MM.1S (cell line): ENCODE measurements around the gene TAB2.

Experiments
- DNase-seq: peaks from one replicate; pipeline ENCODE4 v3.0.0-alpha.2; 2015
- H2AFZ ChIP-seq: fragments of 300-600 bp; sonication (generic); 2 replicates; pipeline ENCODE4 v1.6.0; 2016; ENCODE audit warnings: antibody characterized with exemption, low read length
- H3F3A ChIP-seq: fragments of 300-600 bp; sonication (generic); 2 replicates; pipeline ENCODE4 v1.6.1; 2016; ENCODE audit warnings: mild to moderate bottlenecking, antibody characterized with exemption, low read length, moderate library complexity, mixed read lengths; ENCODE audit not compliant: insufficient read depth
- H3K27ac ChIP-seq: fragments of 300-600 bp; sonication (generic); 2 replicates; pipeline ENCODE4 v1.5.1; 2016; ENCODE audit warnings: mild to moderate bottlenecking, low read length
- H3K27me3 ChIP-seq: fragments of 300-600 bp; sonication (generic); replicated peaks from 2 replicates; pipeline ENCODE4 v1.6.0; 2016; ENCODE audit warnings: low read length; ENCODE audit not compliant: insufficient read depth
- H3K36me3 ChIP-seq: fragments of 300-600 bp; sonication (generic); replicated peaks from 2 replicates; pipeline ENCODE4 v1.6.1; 2016; ENCODE audit warnings: mild to moderate bottlenecking, low read length, mixed read lengths; ENCODE audit not compliant: insufficient read depth
- H3K4me1 ChIP-seq: fragments of 300-600 bp; sonication (generic); 2 replicates; pipeline ENCODE4 v1.6.1; 2016; ENCODE audit warnings: low read length, mixed read lengths
- H3K4me2 ChIP-seq: fragments of 300-600 bp; sonication (generic); 2 replicates; pipeline ENCODE4 v1.6.0; 2016; ENCODE audit warnings: low read depth, low read length
- H3K4me3 ChIP-seq: fragments of 300-600 bp; sonication (generic); 2 replicates; pipeline ENCODE4 v1.5.1; 2016; ENCODE audit warnings: low read length, mixed read lengths
- H3K79me2 ChIP-seq: fragments of 300-600 bp; sonication (generic); 2 replicates; pipeline ENCODE4 v1.6.1; 2016; ENCODE audit warnings: mixed run types, low read length, mixed read lengths
- H3K9ac ChIP-seq: fragments of 300-600 bp; sonication (generic); 2 replicates; pipeline ENCODE4 v1.6.1; 2016; ENCODE audit warnings: low read length, mixed read lengths
- H3K9me2 ChIP-seq: fragments of 300-600 bp; sonication (generic); replicated peaks from 2 replicates; pipeline ENCODE4 v1.6.1; 2016; ENCODE audit warnings: mild to moderate bottlenecking, low read length, mixed read lengths; ENCODE audit not compliant: insufficient read depth
- H3K9me3 ChIP-seq: fragments of 300-600 bp; sonication (generic); replicated peaks from 2 replicates; pipeline ENCODE4 v1.6.1; 2016; ENCODE audit warnings: mild to moderate bottlenecking, low read length, mixed read lengths; ENCODE audit not compliant: insufficient read depth
- H4K20me1 ChIP-seq: fragments of 300-600 bp; sonication (generic); 2 replicates; pipeline ENCODE4 v1.6.1; 2016; ENCODE audit warnings: mild to moderate bottlenecking, low read length, moderate library complexity, mixed read lengths; ENCODE audit not compliant: insufficient read depth
- CTCF ChIP-seq: fragments of 300-600 bp; sonication (generic); IDR thresholded peaks from 2 replicates; pipeline ENCODE4 v1.5.1; 2016; ENCODE audit warnings: antibody characterized with exemption, low read length, mixed read lengths
- EZH2 ChIP-seq: fragments of 300-600 bp; sonication (generic); optimal IDR thresholded peaks from 2 replicates; pipeline ENCODE3; 2017; ENCODE audit warnings: low read depth, mild to moderate bottlenecking, antibody characterized with exemption, low read length, mixed read lengths
- EZH2phosphoT487 ChIP-seq: fragments of 300-600 bp; sonication (generic); IDR thresholded peaks from 2 replicates; pipeline ENCODE4 v1.6.1; 2018; ENCODE audit warnings: antibody characterized with exemption, low read length

The TAB2 gene

GRCh38 chr6:149334682-149335160, 17.2 kb downstream of the TAB2 start:
- peaks cover 91% of the 10 kb centered on the region for H3K79me2 ChIP-seq
- TF ChIP-seq CTCF (no peak), EZH2 (no peak), EZH2phosphoT487 (no peak)
- H3K4me3 ChIP-seq, result no peak overlapping the region
- no peak overlapping the region for H3K4me2 ChIP-seq
- no peaks in the 10 kb centered on the region for H3K9me3 ChIP-seq
- H3K27me3 ChIP-seq, result no peaks in the 10 kb centered on the region
- H2AFZ ChIP-seq, result no peak overlapping the region
- H3K9me2 ChIP-seq, result no peaks in the 10 kb centered on the region
- DNase-seq, result no peak
- H3F3A ChIP-seq, result no peaks in the 10 kb centered on the region
- no peak overlapping the region for H3K9ac ChIP-seq
- no peaks in the 10 kb centered on the region; the same call in 1 of the 2 replicates for H4K20me1 ChIP-seq
- no peak overlapping the region for H3K27ac ChIP-seq
- no peaks in the 10 kb centered on the region for H3K36me3 ChIP-seq
- no peaks in the 10 kb centered on the region for H3K4me1 ChIP-seq

GRCh38 chr6:149335924-149336608, 18.6 kb downstream of the TAB2 start:
- Histone ChIP-seq H2AFZ (no peak overlapping the region), H3K36me3 (no peaks in the 10 kb centered on the region), H3K79me2 (peaks cover 90% of the 10 kb centered on the region), H4K20me1 (no peaks in the 10 kb centered on the region; the same call in 1 of the 2 replicates), H3K4me1 (no peaks in the 10 kb centered on the region), H3K9me2 (no peaks in the 10 kb centered on the region), H3K9ac (no peak overlapping the region), H3K9me3 (no peaks in the 10 kb centered on the region), H3K27ac (no peak overlapping the region), H3K4me2 (no peak overlapping the region), H3K27me3 (no peaks in the 10 kb centered on the region), H3K4me3 (no peak overlapping the region), H3F3A (no peaks in the 10 kb centered on the region)
- TF ChIP-seq EZH2 (no peak), EZH2phosphoT487 (no peak), CTCF (no peak)
- DNase-seq, result no peak

GRCh38 chr6:149336609-149336928, 19.1 kb downstream of the TAB2 start:
- H3K9me3 ChIP-seq, result no peaks in the 10 kb centered on the region
- no peaks in the 10 kb centered on the region for H3F3A ChIP-seq
- H3K9me2 ChIP-seq, result no peaks in the 10 kb centered on the region
- no peaks in the 10 kb centered on the region for H3K36me3 ChIP-seq
- H2AFZ ChIP-seq, result no peak overlapping the region
- H3K4me3 ChIP-seq, result no peak overlapping the region
- H3K79me2 ChIP-seq, result peaks cover 89% of the 10 kb centered on the region
- no peak for TF ChIP-seq EZH2phosphoT487
- TF ChIP-seq EZH2, result no peak
- TF ChIP-seq CTCF, result no peak
- H3K4me2 ChIP-seq, result no peak overlapping the region
- H3K27me3 ChIP-seq, result no peaks in the 10 kb centered on the region
- H3K9ac ChIP-seq, result no peak overlapping the region
- no peak overlapping the region for H3K27ac ChIP-seq
- no peak for DNase-seq
- H3K4me1 ChIP-seq, result no peaks in the 10 kb centered on the region
- no peaks in the 10 kb centered on the region; the same call in 1 of the 2 replicates for H4K20me1 ChIP-seq
